Tongue (tissue), 2 donors: ENCODE data around the gene MALRD1. TPM values are rescaled to one million over a fixed set of nuclear protein-coding genes. Genes with fewer than 3 reads are reported as not detected.

Experiments
- DNase-seq: peaks from one replicate; pipeline ENCODE4 v3.0.0-alpha.2; 2015
- total RNA-seq: library from RNA; depleted of rRNA; stranded (reverse); fragments of >200 nt; gene quantifications from one replicate; pipeline ENCODE4 v1.2.3, GENCODE V29; 2014

The MALRD1 gene
- total RNA-seq, 1 donor from 2014 or later: 6.4 TPM

- no peak for DNase-seq
These were observed 182.4 kb downstream of the MALRD1 start for GRCh38 chr10:19231034-19231433.

GRCh38 chr10:19245889-19246752, 197.5 kb downstream of the MALRD1 start:
- peak; percentile 6 for DNase-seq

DNA sequence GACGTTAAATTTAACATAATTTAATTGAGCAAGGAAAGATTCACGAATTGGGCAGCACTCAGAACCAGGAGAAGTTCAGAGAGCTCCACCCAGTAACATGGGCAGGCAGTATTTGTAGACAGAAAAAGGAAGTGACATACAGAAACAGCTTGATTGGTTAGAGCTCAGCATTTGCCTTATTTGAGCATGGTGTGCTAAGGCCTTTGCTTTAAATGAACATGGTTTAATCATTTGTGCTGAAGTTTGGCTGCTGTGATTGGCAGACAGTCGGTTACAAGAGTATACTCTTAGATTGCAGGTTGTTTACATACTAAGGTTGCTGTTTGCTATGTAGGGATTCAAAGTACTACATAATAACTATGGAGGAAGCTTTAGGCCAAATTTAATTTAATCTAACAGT, 199.2 kb downstream of the MALRD1 start:
- no peak for DNase-seq

GRCh38 chr10:19250546-19250945, 201.9 kb downstream of the MALRD1 start:
- DNase-seq: no peak

- no peak for DNase-seq
These were observed 203.9 kb downstream of the MALRD1 start for GRCh38 chr10:19252531-19252930.

GRCh38 chr10:19256331-19256730, 207.7 kb downstream of the MALRD1 start:
- no peak for DNase-seq

- no peak for DNase-seq
These were observed 214.7 kb downstream of the MALRD1 start for GRCh38 chr10:19263262-19263661.

- no peak for DNase-seq
These were observed 234.7 kb downstream of the MALRD1 start for GRCh38 chr10:19283285-19283684.

DNA sequence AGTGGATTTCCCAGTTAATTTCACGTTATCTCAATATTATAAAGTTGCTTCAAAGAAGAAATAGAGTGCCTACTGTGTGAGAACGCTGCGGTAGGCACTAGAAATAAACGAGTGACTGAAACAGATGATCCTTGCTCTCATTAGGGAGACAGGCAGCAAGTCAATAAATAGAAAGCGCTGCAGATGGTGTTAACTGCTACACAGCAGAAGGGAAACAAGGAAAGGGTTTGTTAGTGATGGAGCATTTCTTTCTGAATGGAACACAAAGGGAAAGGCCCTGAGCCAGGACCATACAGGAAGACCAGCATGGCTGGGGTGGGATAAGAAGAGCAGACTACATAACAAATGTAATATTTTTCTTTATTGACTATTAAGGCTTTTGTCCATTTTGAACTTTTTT, 235.2 kb downstream of the MALRD1 start:
- no peak for DNase-seq

GRCh38 chr10:19290770-19291169, 242.2 kb downstream of the MALRD1 start:
- DNase-seq: no peak

GRCh38 chr10:19294233-19294632, 245.6 kb downstream of the MALRD1 start:
- no peak for DNase-seq

DNA sequence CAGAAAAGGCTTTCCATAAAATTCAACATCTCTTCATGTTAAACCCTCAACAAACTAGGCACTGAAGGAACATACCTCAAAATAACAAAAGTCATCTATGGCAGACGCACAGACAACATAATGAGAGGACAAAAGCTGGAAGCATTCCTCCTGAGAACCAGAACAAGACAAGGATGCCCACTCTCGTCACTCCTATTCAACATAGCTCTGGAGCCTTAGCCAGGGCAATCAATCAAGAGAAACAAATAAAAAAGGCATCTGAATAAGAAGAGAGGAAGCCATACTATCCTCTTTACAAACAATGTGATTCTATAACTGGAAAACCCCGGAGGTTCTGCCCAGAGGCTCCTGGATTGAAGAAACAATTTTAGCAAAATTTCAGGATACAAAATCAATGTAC, 251.0 kb downstream of the MALRD1 start:
- no peak for DNase-seq

DNA sequence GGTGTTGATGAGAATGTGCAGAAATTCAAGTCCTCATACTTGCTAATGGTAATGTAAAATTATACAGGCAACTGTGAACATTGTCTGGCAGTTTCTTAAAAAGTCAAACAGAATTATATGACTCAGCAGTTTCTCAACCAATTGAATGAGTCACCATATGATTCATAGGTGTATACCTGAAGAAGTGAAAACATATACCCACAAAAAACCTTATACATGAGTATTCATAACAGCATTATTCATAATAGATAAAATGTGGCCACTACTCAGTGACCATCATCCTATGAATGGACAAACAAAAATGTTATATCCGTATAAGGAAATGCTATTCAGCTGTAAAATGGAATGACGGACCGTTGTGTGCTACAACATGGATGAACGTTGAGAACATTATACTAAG, 253.5 kb downstream of the MALRD1 start:
- DNase-seq: no peak

- no peak for DNase-seq
These were observed 261.5 kb downstream of the MALRD1 start for GRCh38 chr10:19310066-19310465.

GRCh38 chr10:19316204-19316870, 267.7 kb downstream of the MALRD1 start:
- DNase-seq: no peak

GRCh38 chr10:19317952-19318351, 269.4 kb downstream of the MALRD1 start:
- DNase-seq: no peak

GRCh38 chr10:19325581-19325980, 277.0 kb downstream of the MALRD1 start:
- no peak for DNase-seq

DNA sequence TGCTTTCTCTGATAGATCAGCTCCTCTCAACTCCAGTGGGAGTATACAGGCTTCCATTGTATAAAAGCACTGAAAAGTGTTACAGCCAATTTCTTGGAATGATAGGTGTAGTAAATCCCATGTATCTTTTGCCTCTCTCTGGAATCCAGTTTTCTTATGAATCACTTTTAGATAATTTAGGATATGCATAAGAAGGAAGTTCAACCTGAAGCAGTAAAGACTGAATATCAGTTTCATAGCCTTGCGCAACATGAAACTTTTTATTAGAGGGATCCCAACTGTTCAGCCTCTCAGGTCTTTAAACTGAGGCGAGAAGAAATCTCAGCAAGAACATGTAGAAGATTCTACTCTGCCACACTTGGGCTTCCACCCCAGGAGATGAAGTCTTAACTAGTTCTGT, 280.0 kb downstream of the MALRD1 start:
- DNase-seq: no peak

- DNase-seq: no peak
These were observed 280.9 kb downstream of the MALRD1 start for GRCh38 chr10:19329475-19329874.

GRCh38 chr10:19332304-19332703, 283.7 kb downstream of the MALRD1 start:
- DNase-seq: no peak

GRCh38 chr10:19333631-19334030, 285.0 kb downstream of the MALRD1 start:
- DNase-seq: no peak

DNA sequence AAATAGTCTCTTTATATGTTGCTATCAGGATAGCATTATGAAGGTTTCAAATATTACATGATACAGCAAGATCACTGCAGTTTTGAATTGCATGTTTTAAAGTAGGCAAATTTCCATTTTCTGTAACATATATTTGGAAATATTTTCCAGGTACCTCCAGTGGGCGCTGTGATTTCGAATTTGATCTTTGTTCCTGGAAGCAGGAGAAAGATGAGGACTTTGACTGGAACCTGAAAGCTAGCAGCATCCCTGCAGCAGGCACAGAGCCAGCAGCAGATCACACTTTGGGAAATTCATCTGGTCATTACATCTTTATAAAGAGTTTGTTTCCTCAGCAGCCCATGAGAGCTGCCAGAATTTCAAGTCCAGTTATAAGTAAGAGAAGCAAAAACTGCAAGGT, 299.0 kb downstream of the MALRD1 start:
- peak; percentile 36 for DNase-seq

DNA sequence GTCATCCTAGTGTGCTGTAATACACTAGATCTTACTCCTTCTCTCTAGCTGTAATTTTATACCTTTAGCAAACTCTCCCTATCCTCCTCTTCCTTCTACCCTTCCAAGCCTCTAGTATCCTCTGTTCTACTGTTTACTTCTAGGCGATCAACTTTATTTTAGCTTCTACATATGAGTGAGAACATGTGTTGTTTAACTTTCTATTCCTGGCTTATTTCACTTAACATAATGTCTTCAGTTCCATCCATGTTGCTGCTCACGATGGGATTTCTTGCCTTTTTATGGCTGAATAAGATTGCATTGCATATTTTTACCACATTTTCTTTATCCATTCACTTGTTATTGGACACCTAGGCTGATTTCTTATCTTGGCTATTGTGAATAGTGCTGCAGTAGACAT, 318.6 kb downstream of the MALRD1 start:
- DNase-seq: no peak

DNA sequence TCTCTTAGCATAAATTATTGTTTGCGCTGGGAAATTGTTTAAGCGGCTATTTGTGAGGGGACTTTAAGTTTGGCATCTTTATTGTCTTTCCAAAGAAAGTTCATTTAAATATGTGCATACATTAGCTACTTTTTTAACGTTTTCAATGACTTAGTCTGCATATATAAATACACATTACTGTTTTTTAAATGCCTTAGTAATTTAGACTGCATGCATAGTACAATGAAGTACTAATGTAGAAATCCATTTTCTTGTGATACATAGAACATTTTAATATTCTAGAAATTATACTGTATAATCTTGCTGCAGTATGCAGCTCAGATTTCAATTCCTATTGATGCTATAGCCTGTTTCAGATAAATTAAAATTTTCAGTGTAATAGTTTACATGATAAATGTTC, 325.4 kb downstream of the MALRD1 start:
- no peak for DNase-seq
